ENCODE data around the gene MRPS31. TPM values are rescaled to one million over a fixed set of nuclear protein-coding genes. Genes with fewer than 3 reads are reported as not detected.
"Not testable (repeated sequence)": the region's sequence is repeated elsewhere in the genome, so short reads cannot be mapped to it uniquely, and the experiment has no call there.

Gene MRPS31
- total RNA-seq, 1 experiment from 2014 or later = 16.5 TPM

GRCh38 chr13:40789275-40790153 lies 18.5 kb upstream of the MRPS31 start, which contains the start of gene SLC25A15:
SLC25A15 (plus strand) TSS chr13:40789611; CDS start chr13:40793227, 3,616 bp downstream.
- peak; percentile 79 for DNase-seq (ENCODE audit: low read depth)

- DNase-seq (ENCODE audit: low read depth) = not testable (repeated sequence)
These were observed 17.7 kb upstream of the MRPS31 start for GRCh38 chr13:40788540-40789274.

- peak; percentile 32 for DNase-seq (ENCODE audit: low read depth)
These were observed 16.1 kb upstream of the MRPS31 start for GRCh38 chr13:40787062-40787461.

- DNase-seq (ENCODE audit: low read depth) = peak; percentile 45
These were observed 15.6 kb upstream of the MRPS31 start for GRCh38 chr13:40786568-40786996.

- no peak for DNase-seq (ENCODE audit: low read depth)
These were observed 13.6 kb upstream of the MRPS31 start for GRCh38 chr13:40784540-40784939.

- not testable (repeated sequence) for DNase-seq (ENCODE audit: low read depth)
These were observed 12.0 kb upstream of the MRPS31 start for GRCh38 chr13:40782971-40783370.

GRCh38 chr13:40781717-40782116 lies 10.7 kb upstream of the MRPS31 start:
- no peak for DNase-seq (ENCODE audit: low read depth)

GRCh38 chr13:40780822-40781401 lies 9.9 kb upstream of the MRPS31 start:
- DNase-seq (ENCODE audit: low read depth) = peak; percentile 27

GRCh38 chr13:40779796-40780285 lies 8.9 kb upstream of the MRPS31 start:
- DNase-seq (ENCODE audit: low read depth) = no peak

GRCh38 chr13:40779049-40779448 lies 8.1 kb upstream of the MRPS31 start:
- no peak for DNase-seq (ENCODE audit: low read depth)

- DNase-seq (ENCODE audit: low read depth) = no peak
These were observed 6.8 kb upstream of the MRPS31 start for GRCh38 chr13:40777809-40778175.

GRCh38 chr13:40777166-40777808 lies 6.3 kb upstream of the MRPS31 start:
- DNase-seq (ENCODE audit: low read depth) = peak; percentile 47

- DNase-seq (ENCODE audit: low read depth) = no peak
These were observed 5.7 kb upstream of the MRPS31 start for GRCh38 chr13:40776681-40777165.

- no peak for DNase-seq (ENCODE audit: low read depth)
These were observed 5.2 kb upstream of the MRPS31 start for GRCh38 chr13:40776232-40776631.

GRCh38 chr13:40774672-40775071 lies 3.7 kb upstream of the MRPS31 start:
- no peak for DNase-seq (ENCODE audit: low read depth)

- no peak for DNase-seq (ENCODE audit: low read depth)
These were observed 1.9 kb upstream of the MRPS31 start for GRCh38 chr13:40772765-40773473.

GRCh38 chr13:40770609-40770933 lies 419 bp downstream of the MRPS31 start:
- no peak for DNase-seq (ENCODE audit: low read depth)

- no peak for DNase-seq (ENCODE audit: low read depth)
These were observed 1.0 kb downstream of the MRPS31 start for GRCh38 chr13:40769970-40770369.

- DNase-seq (ENCODE audit: low read depth) = no peak
These were observed 5.4 kb downstream of the MRPS31 start for GRCh38 chr13:40765602-40766001.

- no peak for DNase-seq (ENCODE audit: low read depth)
These were observed 6.2 kb downstream of the MRPS31 start for GRCh38 chr13:40764587-40765403.

Measured in LHCN-M2 (cell line).